KOPT-K1 (cell line): Measurements from ENCODE around the gene CNRIP1.

Source experiments
- H3K27ac ChIP-seq: fragments of 200-600 bp; sonication (generic); 2 replicates; pipeline ENCODE4 v1.5.1; 2016; ENCODE audit warnings: antibody characterized with exemption, mild to moderate bottlenecking, low read depth, low read length; ENCODE audit not compliant: poor library complexity, severe bottlenecking
- H3K36me3 ChIP-seq: fragments of 200-600 bp; sonication (generic); 2 replicates; pipeline ENCODE4 v1.5.1; 2017; ENCODE audit warnings: antibody characterized with exemption, mild to moderate bottlenecking, low read length, moderate library complexity; ENCODE audit not compliant: insufficient read depth
- H3K9me3 ChIP-seq: fragments of 200-600 bp; sonication (generic); 2 replicates; pipeline ENCODE4 v1.5.1; 2017; ENCODE audit warnings: antibody characterized with exemption, low read length, mild to moderate bottlenecking; ENCODE audit not compliant: insufficient read depth, poor library complexity, severe bottlenecking

Gene CNRIP1

GRCh38 chr2:68287580-68288441, 31.9 kb downstream of the CNRIP1 start:
- H3K27ac ChIP-seq, result no peak overlapping the region
- no peaks in the 10 kb centered on the region for H3K36me3 ChIP-seq
- H3K9me3 ChIP-seq, result no peaks in the 10 kb centered on the region

- no peak overlapping the region for H3K27ac ChIP-seq
- H3K36me3 ChIP-seq, result no peaks in the 10 kb centered on the region
- H3K9me3 ChIP-seq, result no peaks in the 10 kb centered on the region
These were observed 34.9 kb downstream of the CNRIP1 start for GRCh38 chr2:68284896-68285295.

- Histone ChIP-seq H3K27ac (no peak overlapping the region), H3K9me3 (no peaks in the 10 kb centered on the region), H3K36me3 (no peaks in the 10 kb centered on the region)
These were observed 36.3 kb downstream of the CNRIP1 start for GRCh38 chr2:68283419-68283812.

DNA sequence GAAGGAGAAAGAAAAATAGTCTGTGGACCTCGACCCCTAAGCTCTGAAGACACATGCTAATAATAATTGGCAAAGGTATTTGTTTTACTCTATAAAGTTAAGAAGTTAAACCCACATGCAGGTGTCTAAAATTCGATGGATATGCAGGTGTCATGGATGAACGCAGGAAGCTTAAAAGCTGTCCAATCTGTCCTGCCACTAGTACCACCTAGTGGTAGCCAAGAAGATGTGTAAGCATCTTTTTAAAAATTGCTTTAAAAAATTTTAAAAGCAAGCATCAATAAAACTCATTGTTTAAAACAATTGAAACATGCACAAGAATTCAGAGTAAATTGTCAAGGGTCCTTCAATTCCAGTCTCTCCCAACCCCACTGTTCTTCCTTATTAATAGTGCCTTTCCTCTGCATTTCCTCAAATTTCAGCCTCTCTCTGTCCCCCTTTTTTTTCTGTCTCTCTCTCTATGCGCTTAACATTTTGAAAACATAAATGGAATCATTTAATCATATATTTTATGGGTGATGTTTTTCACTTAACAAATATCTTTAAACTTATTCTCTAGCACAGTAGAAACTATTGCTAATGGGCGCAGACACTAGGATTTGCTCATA, 36.8 kb downstream of the CNRIP1 start:
- H3K27ac ChIP-seq, result no peak overlapping the region
- H3K36me3 ChIP-seq, result no peaks in the 10 kb centered on the region
- H3K9me3 ChIP-seq, result no peaks in the 10 kb centered on the region

GRCh38 chr2:68280796-68281195, 39.0 kb downstream of the CNRIP1 start:
- Histone ChIP-seq H3K36me3 (no peaks in the 10 kb centered on the region), H3K27ac (no peak overlapping the region), H3K9me3 (no peaks in the 10 kb centered on the region)

- no peak overlapping the region for H3K27ac ChIP-seq
- H3K9me3 ChIP-seq, result no peaks in the 10 kb centered on the region
- H3K36me3 ChIP-seq, result no peaks in the 10 kb centered on the region
These were observed 39.4 kb downstream of the CNRIP1 start for GRCh38 chr2:68280348-68280747.

DNA sequence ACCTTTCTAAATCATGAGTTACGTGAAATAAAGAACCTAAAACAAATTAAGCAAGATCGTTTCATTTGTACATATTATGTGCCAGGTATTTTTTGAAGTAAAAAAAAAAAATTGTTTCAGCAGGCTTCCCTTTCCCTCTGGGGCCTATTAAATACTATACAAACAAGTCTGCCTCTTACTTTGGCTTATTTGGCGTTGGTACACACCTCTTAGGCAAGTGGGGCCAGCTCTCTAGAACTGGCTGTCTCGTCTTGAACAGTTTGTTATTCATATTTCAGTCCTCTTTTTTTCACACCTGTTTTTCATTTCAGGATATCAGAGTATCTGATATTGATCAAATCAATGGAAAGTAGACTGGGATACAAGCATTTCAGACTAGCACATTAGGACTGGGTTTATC, 40.1 kb downstream of the CNRIP1 start:
- H3K36me3 ChIP-seq, result no peaks in the 10 kb centered on the region
- no peak overlapping the region for H3K27ac ChIP-seq
- H3K9me3 ChIP-seq, result no peaks in the 10 kb centered on the region

DNA sequence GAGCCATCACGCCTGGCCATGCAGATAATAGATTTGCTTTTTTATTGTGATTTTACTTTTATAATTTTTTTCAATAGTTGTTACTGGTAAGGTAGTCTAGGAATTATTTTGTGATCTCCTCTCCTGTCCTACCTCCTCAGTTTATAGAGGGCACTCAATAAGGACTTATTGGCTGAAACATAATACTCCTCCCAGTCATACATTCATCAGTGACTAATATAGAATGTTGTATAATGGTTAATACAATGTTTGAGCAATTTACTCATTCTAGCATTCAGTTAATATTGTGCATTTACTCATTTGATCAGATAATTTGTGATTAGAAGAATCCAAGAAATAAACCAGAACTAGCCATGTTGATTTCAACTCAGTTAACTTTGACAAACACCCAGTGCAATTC, 41.6 kb downstream of the CNRIP1 start:
- no peak overlapping the region for H3K27ac ChIP-seq

GRCh38 chr2:68274022-68274421, 45.7 kb downstream of the CNRIP1 start:
- no peaks in the 10 kb centered on the region for H3K9me3 ChIP-seq
- no peaks in the 10 kb centered on the region for H3K36me3 ChIP-seq
- no peak overlapping the region for H3K27ac ChIP-seq

More for the DNA sequence above, 41.6 kb downstream of the CNRIP1 start:
- H3K9me3 ChIP-seq, result no peaks in the 10 kb centered on the region
- H3K36me3 ChIP-seq, result no peaks in the 10 kb centered on the region

GRCh38 chr2:68272246-68272994, 47.3 kb downstream of the CNRIP1 start:
- Histone ChIP-seq H3K27ac (no peak overlapping the region), H3K9me3 (no peaks in the 10 kb centered on the region), H3K36me3 (no peaks in the 10 kb centered on the region)

GRCh38 chr2:68266655-68267054, 53.1 kb downstream of the CNRIP1 start:
- no peaks in the 10 kb centered on the region for H3K36me3 ChIP-seq
- no peaks in the 10 kb centered on the region for H3K9me3 ChIP-seq
- no peak overlapping the region for H3K27ac ChIP-seq

- no peaks in the 10 kb centered on the region for H3K36me3 ChIP-seq
- H3K9me3 ChIP-seq, result no peaks in the 10 kb centered on the region
- no peak overlapping the region for H3K27ac ChIP-seq
These were observed 56.1 kb downstream of the CNRIP1 start for GRCh38 chr2:68263632-68264031.

GRCh38 chr2:68258851-68259250, 60.9 kb downstream of the CNRIP1 start:
- H3K27ac ChIP-seq, result no peak overlapping the region
- H3K36me3 ChIP-seq, result no peaks in the 10 kb centered on the region
- no peaks in the 10 kb centered on the region for H3K9me3 ChIP-seq

DNA sequence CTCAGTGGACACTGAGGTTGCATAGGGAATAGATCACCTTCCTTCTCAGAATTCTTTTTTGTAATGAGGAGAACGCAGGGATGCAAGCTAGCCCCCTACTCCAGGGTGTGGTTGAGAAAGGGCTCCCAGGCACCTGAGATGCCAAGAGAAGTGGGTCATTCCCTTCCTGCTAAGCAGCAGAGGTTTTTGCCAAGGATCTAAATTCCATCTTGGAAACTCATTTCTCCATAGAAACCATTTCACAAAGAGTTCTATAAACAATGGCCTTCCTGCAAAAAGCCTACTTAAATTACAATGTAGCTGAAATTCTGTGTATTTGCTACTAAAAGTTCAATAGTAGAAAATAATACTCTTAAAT, 63.7 kb downstream of the CNRIP1 start:
- Histone ChIP-seq H3K27ac (peak overlapping the region; percentile 3), H3K9me3 (no peaks in the 10 kb centered on the region), H3K36me3 (no peaks in the 10 kb centered on the region)
